ENCODE results near the gene RETREG3. TPM values are rescaled to one million over a fixed set of nuclear protein-coding genes. Genes with fewer than 3 reads are reported as not detected.

The RETREG3 gene
- total and polyA plus RNA-seq, 2 of the 4 experiments (the other 2 are of a cell fraction) = 18.1 to 44.1 TPM

DNA sequence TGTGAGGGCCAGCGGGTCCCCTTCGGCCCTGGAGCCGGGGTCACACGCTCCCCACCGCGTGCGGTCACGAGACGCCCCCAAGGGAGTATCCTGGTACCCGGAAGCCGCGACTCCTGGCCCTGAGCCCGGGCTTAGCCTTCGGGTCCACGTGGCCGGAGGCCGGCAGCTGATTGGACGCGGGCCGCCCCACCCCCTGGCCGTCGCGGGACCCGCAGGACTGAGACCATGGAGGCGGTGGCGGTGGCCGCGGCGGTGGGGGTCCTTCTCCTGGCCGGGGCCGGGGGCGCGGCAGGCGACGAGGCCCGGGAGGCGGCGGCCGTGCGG, 73.2 kb downstream of the RETREG3 start, which contains the start of gene NAGLU:
TSS of gene NAGLU (plus strand) at position 194 of the 324 bp plus-strand sequence. CDS start at position 226, 32 bp downstream.
- H3K9me3 ChIP-seq (ENCODE audit: control insufficient read depth, insufficient read depth, low read length) = no peaks in the 10 kb centered on the region
- no TSS peak for BruUV-seq (replicated peaks)
- peak within 1 kb of the TSS; percentile 97 for H3K18ac ChIP-seq (ENCODE audit: low read depth, low read length)
- H3K4me2 ChIP-seq (ENCODE audit: low read depth, low read length) = peak within 1 kb of the TSS; percentile 90
- H3K4me1 ChIP-seq (ENCODE audit: control insufficient read depth, insufficient read depth, low read length) = peaks cover 16% of the 10 kb centered on the region
- ChIA-PET CTCF (interaction anchor here (0.6 to 1.8 kb wide), 3 partner anchors 9 to 572 kb away, joined by 3 to 6 read pairs (median 3); no protein-coding TSS in a partner anchor), POLR2A (ENCODE audit: unreplicated experiment) (interaction anchor here (1.6 to 1.8 kb wide), 3 partner anchors 16 to 115 kb away, joined by 4 to 6 read pairs (median 4); partner anchors contain the start of gene CAVIN1)
- H2BK15ac ChIP-seq (ENCODE audit: low read depth, low read length) = peak within 1 kb of the TSS; percentile 99
- peak within 1 kb of the TSS; percentile 99 for H2AK9ac ChIP-seq (replicated peaks; ENCODE audit: low read depth, low read length, poor library complexity)
- 0% methylated on average over 11 of the region's 40 CpGs; no CpG with 5 or more reads in 1 of the 2 experiments for WGBS, 2 experiments (ENCODE audit: extremely low coverage in 2 of 2, insufficient read length in 1 of 2)
- no peaks in the 10 kb centered on the region for H3K27me3 ChIP-seq (ENCODE audit: control insufficient read depth, insufficient read depth, low read length)
- peak within 1 kb of the TSS; percentile 93 for H2BK20ac ChIP-seq (ENCODE audit: low read depth, low read length)
- peak within 1 kb of the TSS; percentile 99 for H3K14ac ChIP-seq (replicated peaks; ENCODE audit: low read depth, low read length)
- peak within 1 kb of the TSS; percentile 63 for H3K56ac ChIP-seq (ENCODE audit: extremely low read depth, insufficient read depth, low read length)
- H4K91ac ChIP-seq (ENCODE audit: insufficient read depth, low read depth, low read length) = peak within 1 kb of the TSS; percentile 98
- no peak for TF ChIP-seq RFX5 (IDR thresholded peaks at IDR 0.05; ENCODE audit: low read depth, low read length)
- TF ChIP-seq MAFK (IDR thresholded peaks at IDR 0.05; ENCODE audit: low read depth, low read length) = no peak
- no peak for TF ChIP-seq NFE2L2 (IDR thresholded peaks at IDR 0.05; ENCODE audit: low read depth, low read length)
- TF ChIP-seq CEBPB (IDR thresholded peaks at IDR 0.05; ENCODE audit: low read depth, low read length) = no peak
- peak; percentile 91 for TF ChIP-seq BHLHE40 (IDR thresholded peaks at IDR 0.05; ENCODE audit: low read depth, low read length)
- TF ChIP-seq MAZ (IDR thresholded peaks at IDR 0.05; ENCODE audit: borderline replicate concordance, low read depth, low read length) = peak; percentile 63; the same call in 1 of the 2 replicates
- no peak for TF ChIP-seq SMC3 (IDR thresholded peaks at IDR 0.05; ENCODE audit: low read depth, low read length)
- TF ChIP-seq MXI1 (IDR thresholded peaks at IDR 0.05; ENCODE audit: borderline replicate concordance, low read depth, low read length) = no peak
- TF ChIP-seq RCOR1 (IDR thresholded peaks at IDR 0.05; ENCODE audit: insufficient replicate concordance, low read length) = no peak
- TF ChIP-seq POLR2A (IDR thresholded peaks at IDR 0.05; ENCODE audit: low read depth, low read length) = peak; percentile 27; the same call in 1 of the 2 replicates
- TF ChIP-seq, protein P1, sequence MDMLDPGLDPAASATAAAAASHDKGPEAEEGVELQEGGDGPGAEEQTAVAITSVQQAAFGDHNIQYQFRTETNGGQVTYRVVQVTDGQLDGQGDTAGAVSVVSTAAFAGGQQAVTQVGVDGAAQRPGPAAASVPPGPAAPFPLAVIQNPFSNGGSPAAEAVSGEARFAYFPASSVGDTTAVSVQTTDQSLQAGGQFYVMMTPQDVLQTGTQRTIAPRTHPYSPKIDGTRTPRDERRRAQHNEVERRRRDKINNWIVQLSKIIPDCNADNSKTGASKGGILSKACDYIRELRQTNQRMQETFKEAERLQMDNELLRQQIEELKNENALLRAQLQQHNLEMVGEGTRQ (IDR thresholded peaks at IDR 0.05; ENCODE audit: low read depth, low read length) = peak; percentile 97
- peak; percentile 27; the same call in 1 of the 2 replicates for TF ChIP-seq FOS (IDR thresholded peaks at IDR 0.05; ENCODE audit: low read depth, low read length)
- no peak for TF ChIP-seq CHD1 (IDR thresholded peaks at IDR 0.05; ENCODE audit: low read depth, low read length)
- TF ChIP-seq, protein P2, sequence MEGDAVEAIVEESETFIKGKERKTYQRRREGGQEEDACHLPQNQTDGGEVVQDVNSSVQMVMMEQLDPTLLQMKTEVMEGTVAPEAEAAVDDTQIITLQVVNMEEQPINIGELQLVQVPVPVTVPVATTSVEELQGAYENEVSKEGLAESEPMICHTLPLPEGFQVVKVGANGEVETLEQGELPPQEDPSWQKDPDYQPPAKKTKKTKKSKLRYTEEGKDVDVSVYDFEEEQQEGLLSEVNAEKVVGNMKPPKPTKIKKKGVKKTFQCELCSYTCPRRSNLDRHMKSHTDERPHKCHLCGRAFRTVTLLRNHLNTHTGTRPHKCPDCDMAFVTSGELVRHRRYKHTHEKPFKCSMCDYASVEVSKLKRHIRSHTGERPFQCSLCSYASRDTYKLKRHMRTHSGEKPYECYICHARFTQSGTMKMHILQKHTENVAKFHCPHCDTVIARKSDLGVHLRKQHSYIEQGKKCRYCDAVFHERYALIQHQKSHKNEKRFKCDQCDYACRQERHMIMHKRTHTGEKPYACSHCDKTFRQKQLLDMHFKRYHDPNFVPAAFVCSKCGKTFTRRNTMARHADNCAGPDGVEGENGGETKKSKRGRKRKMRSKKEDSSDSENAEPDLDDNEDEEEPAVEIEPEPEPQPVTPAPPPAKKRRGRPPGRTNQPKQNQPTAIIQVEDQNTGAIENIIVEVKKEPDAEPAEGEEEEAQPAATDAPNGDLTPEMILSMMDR (conservative IDR thresholded peaks at IDR 0.05; ENCODE audit: low read depth, low read length) = no peak
- TF ChIP-seq, protein P3, sequence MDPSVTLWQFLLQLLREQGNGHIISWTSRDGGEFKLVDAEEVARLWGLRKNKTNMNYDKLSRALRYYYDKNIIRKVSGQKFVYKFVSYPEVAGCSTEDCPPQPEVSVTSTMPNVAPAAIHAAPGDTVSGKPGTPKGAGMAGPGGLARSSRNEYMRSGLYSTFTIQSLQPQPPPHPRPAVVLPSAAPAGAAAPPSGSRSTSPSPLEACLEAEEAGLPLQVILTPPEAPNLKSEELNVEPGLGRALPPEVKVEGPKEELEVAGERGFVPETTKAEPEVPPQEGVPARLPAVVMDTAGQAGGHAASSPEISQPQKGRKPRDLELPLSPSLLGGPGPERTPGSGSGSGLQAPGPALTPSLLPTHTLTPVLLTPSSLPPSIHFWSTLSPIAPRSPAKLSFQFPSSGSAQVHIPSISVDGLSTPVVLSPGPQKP (IDR thresholded peaks at IDR 0.05; ENCODE audit: borderline replicate concordance, low read depth, low read length) = no peak
- no peak for TF ChIP-seq RAD21 (IDR thresholded peaks at IDR 0.05; ENCODE audit: low read length)
- in situ Hi-C loops (cut with MboI; ENCODE audit: low sequenced_read_pairs) (no loop called here), dilution Hi-C loops (cut with HindIII; ENCODE audit: low sequenced_read_pairs, unreplicated experiment) (no loop called here), intact Hi-C loops (cut with micrococcal nuclease) (no loop called here)
- peaks cover 9% of the 10 kb centered on the region; the same call in 1 of the 2 replicates for H4K20me1 ChIP-seq (ENCODE audit: insufficient read depth, low read length)
- H3K4me3 ChIP-seq (ENCODE audit: insufficient read depth, low read depth, low read length) = peak within 1 kb of the TSS; percentile 53
- peak within 1 kb of the TSS; percentile 78 for H2BK120ac ChIP-seq (ENCODE audit: low read depth, low read length)
- H3K27ac ChIP-seq (ENCODE audit: insufficient read depth, low read length) = peak within 1 kb of the TSS; percentile 78
- DNase-seq (peak; percentile 79), ATAC-seq (ENCODE audit: low read depth) (peak; percentile 89)
- H3K79me1 ChIP-seq (ENCODE audit: low read depth in 1 of 2, low read length in 2 of 2) = peaks cover 16 to 32% of the 10 kb centered on the region in 2 experiments
- H3K23ac ChIP-seq (ENCODE audit: low read depth, low read length) = peak within 1 kb of the TSS; percentile 99
- H2AK5ac ChIP-seq (ENCODE audit: low read depth, low read length) = peak within 1 kb of the TSS; percentile 99
- peaks cover 23% of the 10 kb centered on the region for H3K9me1 ChIP-seq (ENCODE audit: insufficient read depth, low read length)
- H2BK5ac ChIP-seq (ENCODE audit: low read depth, low read length, poor library complexity, severe bottlenecking) = peak within 1 kb of the TSS; percentile 63
- peak within 1 kb of the TSS; percentile 99 for H3K4ac ChIP-seq (ENCODE audit: low read depth, low read length)
- peak within 1 kb of the TSS; percentile 81 for H3K9ac ChIP-seq (ENCODE audit: low read depth, low read length)
- peak within 1 kb of the TSS; percentile 100 for H4K8ac ChIP-seq (ENCODE audit: low read depth in 2 of 2, low read length in 2 of 2)
- peak within 1 kb of the TSS; percentile 90 for H2AFZ ChIP-seq (replicated peaks; ENCODE audit: low read length, poor library complexity)
- H4K5ac ChIP-seq (ENCODE audit: low read depth, low read length) = peak within 1 kb of the TSS; percentile 100
- peaks cover 20% of the 10 kb centered on the region for H3K36me3 ChIP-seq (ENCODE audit: control insufficient read depth, insufficient read depth, low read length)

Measured in IMR-90 (cell line).